ENCODE measurements around the gene LRP8. TPM values are rescaled to one million over a fixed set of nuclear protein-coding genes. Genes with fewer than 3 reads are reported as not detected.
A peak's percentile ranks its signal among the peaks of the same experiment; 100 is the strongest.

Gene LRP8
- 53.0 and 61.1 TPM in 2 replicates for total RNA-seq (2014; rRNA removed; shearing (Covaris generic))

DNA sequence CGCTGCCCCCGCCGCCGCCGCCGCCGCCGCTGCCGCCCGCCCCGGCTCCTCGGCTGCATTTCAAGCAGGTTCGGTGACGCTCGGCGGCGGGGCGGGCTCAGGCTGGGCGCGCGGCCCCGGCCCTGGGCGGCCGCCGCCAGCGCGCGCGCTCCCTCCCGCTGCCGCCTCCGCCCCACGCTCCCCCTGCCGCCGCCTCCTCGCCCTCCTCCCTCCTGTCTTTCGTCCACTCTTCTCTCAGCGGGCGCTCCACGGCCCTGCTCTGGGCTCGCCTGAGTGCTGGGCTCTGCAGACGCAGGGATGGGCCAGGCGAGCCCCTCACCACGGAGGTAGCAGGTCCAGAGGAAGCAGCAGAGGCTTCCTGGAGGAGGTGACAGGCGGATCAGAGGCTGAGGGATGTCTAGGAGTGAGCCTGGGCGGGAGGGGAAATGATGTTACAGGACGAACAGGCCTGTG lies at the start of gene LRP8:
Gene LRP8 (minus strand): TSS at position 62 of the 453 bp plus-strand sequence. CDS start 158 bp downstream, outside the sequence.
- DNase-seq (ENCODE audit: low spot score): peak; percentile 66

DNA sequence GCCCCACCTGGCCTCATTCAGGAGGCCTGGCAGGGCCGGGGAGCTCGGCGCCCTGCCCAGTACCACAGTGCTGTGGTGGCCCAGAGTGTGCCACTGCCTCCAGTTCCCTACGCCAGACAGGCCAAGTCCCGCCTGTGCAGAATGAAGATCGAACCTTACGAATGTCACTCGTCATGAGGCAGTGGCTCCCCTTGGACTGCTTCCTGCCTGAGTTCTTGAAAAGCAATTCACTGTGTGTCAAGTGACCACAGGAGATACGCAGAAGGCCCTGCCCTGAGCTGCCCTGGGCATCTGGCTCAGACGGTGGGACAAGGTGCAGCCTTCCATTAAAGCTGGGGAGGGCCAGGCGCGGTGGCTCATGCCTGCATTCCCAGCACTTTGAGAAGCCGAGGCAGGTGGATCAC lies 49.6 kb upstream of the LRP8 start:
- DNase-seq (ENCODE audit: low spot score): no peak

DNA sequence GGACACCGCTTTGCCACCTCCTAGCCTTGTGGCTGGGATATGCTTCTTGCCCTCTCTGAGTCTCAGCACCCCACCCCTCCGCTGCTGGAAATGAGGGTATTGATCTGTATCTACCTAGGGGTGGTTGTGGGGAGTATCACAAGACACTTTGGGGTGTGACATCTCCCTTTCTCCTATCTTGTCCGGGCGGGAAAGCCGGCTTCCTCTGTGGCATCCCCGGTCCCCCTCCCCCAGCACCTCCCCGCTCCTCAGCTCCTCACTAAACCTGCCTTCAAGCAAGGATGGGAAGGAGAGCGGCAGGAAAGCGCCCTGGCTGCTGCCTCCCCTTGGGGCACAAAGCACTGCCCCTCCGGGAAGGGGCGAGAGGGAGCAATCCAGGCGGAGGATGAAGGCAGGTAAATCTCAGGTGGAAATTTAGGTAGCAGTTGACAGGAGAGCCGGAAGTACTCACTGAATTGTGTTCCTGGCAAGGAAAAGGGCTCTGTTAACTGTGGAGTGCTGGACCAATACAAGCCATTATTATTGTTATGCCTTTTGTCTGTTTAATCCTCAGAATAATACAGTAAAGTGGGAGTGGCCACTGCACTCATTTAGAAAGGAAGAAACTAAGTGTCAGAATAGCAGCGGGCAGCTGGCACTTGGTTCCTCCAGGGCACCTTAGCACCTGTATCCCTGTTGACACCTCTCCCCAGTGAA lies 49.0 kb upstream of the LRP8 start:
- DNase-seq (ENCODE audit: low spot score): no peak

DNA sequence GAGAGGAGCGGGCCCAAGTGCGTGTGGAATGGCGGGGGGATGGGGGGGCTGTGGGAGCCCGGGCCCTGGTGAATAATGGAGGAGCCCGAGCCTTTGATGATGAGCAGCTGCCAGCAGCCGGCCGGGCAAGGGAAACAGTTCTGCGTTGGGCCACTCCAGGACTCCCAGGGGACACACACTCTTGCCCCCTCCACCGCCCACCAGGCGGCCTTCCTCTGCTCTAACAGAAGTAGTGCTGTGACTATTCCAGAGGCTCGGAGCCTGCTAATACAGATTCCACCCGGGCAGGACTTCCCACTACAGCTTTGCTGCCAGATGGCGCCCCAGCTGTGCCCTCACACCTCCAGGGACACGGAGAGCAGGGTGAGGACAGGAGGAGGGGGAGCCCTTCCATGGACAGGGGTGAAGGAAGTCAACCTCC lies 48.2 kb upstream of the LRP8 start:
- DNase-seq (ENCODE audit: low spot score): no peak

- DNase-seq (ENCODE audit: low spot score): no peak
Measured at GRCh38 chr1:53375440-53375839, 47.6 kb upstream of the LRP8 start.

GRCh38 chr1:53373246-53373645 lies 45.4 kb upstream of the LRP8 start:
- no peak for DNase-seq (ENCODE audit: low spot score)

- no peak for DNase-seq (ENCODE audit: low spot score)
Measured at GRCh38 chr1:53372501-53372951, 44.7 kb upstream of the LRP8 start.

GRCh38 chr1:53371851-53372250 lies 44.0 kb upstream of the LRP8 start:
- no peak for DNase-seq (ENCODE audit: low spot score)

GRCh38 chr1:53371121-53371666 lies 43.3 kb upstream of the LRP8 start:
- no peak for DNase-seq (ENCODE audit: low spot score)

DNA sequence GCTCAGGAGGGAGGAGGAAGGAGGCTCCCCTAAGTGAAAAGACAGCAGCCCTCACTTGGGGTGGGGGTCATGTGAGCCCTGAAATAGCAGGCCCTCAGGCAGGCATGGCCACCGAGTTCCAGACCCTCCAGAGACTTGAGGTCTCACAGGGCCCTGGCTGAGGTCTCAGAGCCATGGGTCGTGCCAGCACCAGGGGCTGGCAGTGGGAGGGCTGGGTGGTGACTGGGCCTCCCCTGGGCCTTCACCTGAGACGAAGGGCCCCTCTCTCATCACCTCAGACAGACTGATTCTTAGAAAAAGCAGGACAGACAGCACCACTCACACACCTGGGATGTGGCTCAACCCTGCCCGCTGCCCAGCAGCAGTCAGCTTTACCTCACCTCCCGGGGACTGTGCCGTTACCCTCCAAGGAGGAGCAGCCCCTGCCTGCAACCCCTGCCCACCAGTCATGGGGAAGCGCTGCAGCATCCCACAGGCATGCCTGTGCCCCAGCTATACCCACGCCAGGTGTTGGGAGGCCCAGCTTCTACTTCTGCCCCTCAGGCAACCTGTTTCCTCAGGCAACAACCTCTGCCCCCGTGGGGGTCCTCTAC lies 42.6 kb upstream of the LRP8 start:
- no peak for DNase-seq (ENCODE audit: low spot score)

- DNase-seq (ENCODE audit: low spot score): no peak
Measured at GRCh38 chr1:53369761-53370160, 41.9 kb upstream of the LRP8 start.

DNA sequence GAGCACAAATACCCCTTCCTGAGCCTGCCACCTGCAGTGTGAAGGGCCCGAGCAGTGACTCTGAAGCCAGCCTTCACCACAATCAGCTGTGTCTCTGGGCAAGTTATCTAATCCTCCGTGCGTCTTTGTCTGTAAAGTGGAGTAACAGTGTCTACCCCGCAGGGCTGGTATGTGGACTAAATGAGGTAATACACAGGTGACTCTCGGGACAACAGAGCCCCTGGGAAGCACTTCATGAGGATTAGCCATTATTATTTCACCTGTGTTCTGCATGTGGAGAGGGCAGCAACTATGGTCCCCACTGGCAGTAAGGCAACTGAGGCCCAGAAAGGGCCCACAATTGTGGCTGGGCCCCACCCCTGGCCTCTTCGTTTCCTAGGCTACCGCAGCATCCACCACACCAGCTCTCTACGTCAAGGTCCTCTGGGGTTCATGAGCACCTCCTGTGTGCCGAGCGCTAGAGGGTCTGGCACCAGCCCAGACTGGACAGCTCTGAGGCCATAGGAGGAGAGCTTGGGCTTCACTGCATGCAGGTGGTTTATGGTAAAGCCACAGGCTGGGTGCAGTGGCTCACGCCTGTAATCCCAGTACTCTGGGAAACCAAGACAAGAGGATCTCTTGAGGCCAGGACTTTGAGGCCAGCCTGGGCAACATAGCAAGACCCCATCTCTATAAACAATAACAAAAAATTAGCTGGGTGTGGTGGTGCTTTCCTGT lies 41.3 kb upstream of the LRP8 start:
- DNase-seq (ENCODE audit: low spot score): no peak

GRCh38 chr1:53368314-53369033 lies 40.6 kb upstream of the LRP8 start:
- DNase-seq (ENCODE audit: low spot score): no peak

- no peak for DNase-seq (ENCODE audit: low spot score)
Measured at GRCh38 chr1:53367503-53368313, 39.8 kb upstream of the LRP8 start.

- no peak for DNase-seq (ENCODE audit: low spot score)
Measured at GRCh38 chr1:53366901-53367502, 39.1 kb upstream of the LRP8 start.

DNA sequence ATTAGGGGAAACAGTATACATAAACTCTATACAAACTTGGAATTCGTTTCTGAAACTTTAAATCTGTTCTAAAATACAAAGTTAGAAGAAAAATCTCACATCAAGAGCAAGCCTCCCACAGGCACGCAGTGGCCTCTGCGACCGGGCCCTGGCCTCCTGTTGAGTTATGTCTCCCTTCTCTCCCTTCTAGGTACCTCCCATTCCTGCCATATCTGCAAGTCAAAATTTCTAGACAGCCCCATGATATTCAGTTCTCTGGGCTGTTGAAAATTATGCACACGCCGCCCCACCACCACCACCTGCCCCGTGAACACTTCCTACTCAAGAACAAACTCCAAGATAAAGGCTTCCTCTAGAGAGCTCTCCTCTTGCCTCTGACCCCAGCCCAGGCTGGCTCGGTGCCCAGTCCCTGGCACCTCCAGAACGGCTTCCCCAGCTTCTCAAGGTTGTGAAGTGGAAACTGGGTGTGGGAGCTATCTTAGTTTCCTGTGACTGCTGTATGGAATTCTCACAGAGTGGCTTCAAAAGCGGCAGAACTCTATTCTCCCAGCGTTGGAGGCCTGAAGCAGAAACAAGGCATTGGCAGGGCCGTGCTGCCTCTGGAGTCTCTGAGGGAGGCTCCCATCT lies 37.7 kb upstream of the LRP8 start:
- no peak for DNase-seq (ENCODE audit: low spot score)

- no peak for DNase-seq (ENCODE audit: low spot score)
Measured at GRCh38 chr1:53362851-53363642, 35.2 kb upstream of the LRP8 start.

DNA sequence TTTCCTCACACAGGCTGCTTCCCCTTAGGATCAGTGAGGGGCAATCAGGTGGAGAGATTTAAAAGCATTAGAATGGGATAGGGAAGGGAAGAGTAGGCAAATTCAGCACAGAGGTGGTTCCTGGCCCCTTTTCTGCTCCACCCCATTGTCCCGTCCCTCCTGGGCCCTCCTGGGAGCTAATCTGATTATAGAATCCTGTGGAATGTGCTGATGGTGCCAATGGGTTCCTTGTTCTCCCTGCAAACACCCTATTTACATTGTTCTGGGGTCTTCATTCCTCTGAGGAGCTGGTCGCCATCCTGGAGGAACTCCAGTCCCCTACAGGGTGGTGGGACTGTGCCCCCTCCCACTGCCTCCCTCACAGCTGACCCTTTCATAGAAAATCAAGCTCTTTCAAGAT lies 34.4 kb upstream of the LRP8 start:
- DNase-seq (ENCODE audit: low spot score): no peak

- no peak for DNase-seq (ENCODE audit: low spot score)
Measured at GRCh38 chr1:53361541-53361961, 33.7 kb upstream of the LRP8 start.

All from H4 (cell line).